Activated CD4-positive, alpha-beta T cell treated with anti-CD3 and anti-CD28 coated beads, Interleukin-2, amount 10 ng/mL, durations not matched to agents 24 days and 14 days (primary cell): ENCODE data around the gene SEPTIN8. TPM values are rescaled to one million over a fixed set of nuclear protein-coding genes. Genes with fewer than 3 reads are reported as not detected.
"Not testable (repeated sequence)": the region's sequence is repeated elsewhere in the genome, so short reads cannot be mapped to it uniquely, and the experiment has no call there.

ENCODE experiments used
- DNase-seq: peaks from one replicate; pipeline ENCODE4 v3.0.0; 2022
- H3K27ac Mint-ChIP-seq: one replicate; pipeline ENCODE4 v1.8.0; 2022; ENCODE audit warnings: mild to moderate bottlenecking, mixed read lengths
- H3K27me3 Mint-ChIP-seq: one replicate; pipeline ENCODE4 v1.8.0; 2022; ENCODE audit warnings: mixed read lengths
- H3K36me3 Mint-ChIP-seq: one replicate; pipeline ENCODE4 v1.8.0; 2022; ENCODE audit warnings: low read depth, mild to moderate bottlenecking, mixed read lengths
- H3K4me1 Mint-ChIP-seq: one replicate; pipeline ENCODE4 v1.8.0; 2021; ENCODE audit warnings: mixed read lengths
- H3K4me3 Mint-ChIP-seq: one replicate; pipeline ENCODE4 v1.8.0; 2022; ENCODE audit warnings: mild to moderate bottlenecking, moderate library complexity, mixed read lengths
- H3K9me3 Mint-ChIP-seq: one replicate; pipeline ENCODE4 v1.8.0; 2021; ENCODE audit warnings: mixed read lengths
- intact Hi-C: fragments of 100-400 bp; cut with micrococcal nuclease; formaldehyde crosslinking; loops from one replicate; pipeline ENCODE4 v1.15.1; 2023
- total RNA-seq: library from RNA; stranded (reverse); gene quantifications from 2 replicates; pipeline ENCODE4 v1.2.3, GENCODE V29; 2022

SEPTIN8 gene
- total RNA-seq, 1 donor from 2014 or later = 45.4 TPM

GRCh38 chr5:132804219-132804618 lies 27.2 kb upstream of the SEPTIN8 start:
- H3K4me1 Mint-ChIP-seq, H3K4me3 Mint-ChIP-seq, H3K9me3 Mint-ChIP-seq, H3K36me3 Mint-ChIP-seq, DNase-seq, H3K27ac Mint-ChIP-seq: not testable (repeated sequence)
- peaks cover 65% of the 10 kb centered on the region for H3K27me3 Mint-ChIP-seq
- intact Hi-C loops = loop anchor here (5.0 kb wide), 1 partner anchor 277 kb away; no protein-coding TSS in a partner anchor

GRCh38 chr5:132802685-132803066 lies 25.6 kb upstream of the SEPTIN8 start:
- not testable (repeated sequence) for H3K4me3 Mint-ChIP-seq, H3K27ac Mint-ChIP-seq, H3K4me1 Mint-ChIP-seq, H3K36me3 Mint-ChIP-seq, DNase-seq, H3K9me3 Mint-ChIP-seq
- intact Hi-C loops = loop anchor here (5.0 kb wide), 1 partner anchor 275 kb away; no protein-coding TSS in a partner anchor
- peaks cover 59% of the 10 kb centered on the region for H3K27me3 Mint-ChIP-seq

GRCh38 chr5:132802044-132802684 lies 25.1 kb upstream of the SEPTIN8 start:
- Mint-ChIP-seq H3K9me3 (peaks cover 7% of the 10 kb centered on the region), H3K36me3 (no peaks in the 10 kb centered on the region), H3K4me1 (peaks cover 3% of the 10 kb centered on the region), H3K27ac (no peak overlapping the region), H3K4me3 (no peak overlapping the region), H3K27me3 (peaks cover 60% of the 10 kb centered on the region)
- DNase-seq = no peak
- intact Hi-C loops = loop anchor here (5.0 kb wide), 1 partner anchor 275 kb away; no protein-coding TSS in a partner anchor

GRCh38 chr5:132800545-132800944 lies 23.5 kb upstream of the SEPTIN8 start:
- peaks cover 7% of the 10 kb centered on the region for H3K9me3 Mint-ChIP-seq
- DNase-seq = no peak
- peaks cover 61% of the 10 kb centered on the region for H3K27me3 Mint-ChIP-seq
- H3K36me3 Mint-ChIP-seq = no peaks in the 10 kb centered on the region
- H3K4me1 Mint-ChIP-seq = peaks cover 3% of the 10 kb centered on the region
- no peak overlapping the region for H3K27ac Mint-ChIP-seq
- intact Hi-C loops = loop anchor here (5.0 kb wide), 1 partner anchor 273 kb away; no protein-coding TSS in a partner anchor
- no peak overlapping the region for H3K4me3 Mint-ChIP-seq

GRCh38 chr5:132799392-132799791 lies 22.4 kb upstream of the SEPTIN8 start:
- H3K4me3 Mint-ChIP-seq = no peak overlapping the region
- H3K27me3 Mint-ChIP-seq = peaks cover 59% of the 10 kb centered on the region
- DNase-seq = no peak
- intact Hi-C loops = no loop called here
- H3K9me3 Mint-ChIP-seq = peaks cover 3% of the 10 kb centered on the region
- H3K36me3 Mint-ChIP-seq = no peaks in the 10 kb centered on the region
- H3K27ac Mint-ChIP-seq = no peak overlapping the region
- H3K4me1 Mint-ChIP-seq = peaks cover 3% of the 10 kb centered on the region

GRCh38 chr5:132797651-132798050 lies 20.6 kb upstream of the SEPTIN8 start:
- no peak overlapping the region for H3K27ac Mint-ChIP-seq
- peaks cover 49% of the 10 kb centered on the region for H3K27me3 Mint-ChIP-seq
- no peak for DNase-seq
- H3K9me3 Mint-ChIP-seq = no peaks in the 10 kb centered on the region
- no peak overlapping the region for H3K4me3 Mint-ChIP-seq
- intact Hi-C loops = no loop called here
- H3K36me3 Mint-ChIP-seq = no peaks in the 10 kb centered on the region
- H3K4me1 Mint-ChIP-seq = peaks cover 3% of the 10 kb centered on the region

GRCh38 chr5:132791026-132791425 lies 14.0 kb upstream of the SEPTIN8 start:
- Mint-ChIP-seq H3K4me1 (peaks cover 2% of the 10 kb centered on the region), H3K4me3 (no peak overlapping the region), H3K27ac (no peak overlapping the region), H3K9me3 (no peaks in the 10 kb centered on the region), H3K36me3 (no peaks in the 10 kb centered on the region), H3K27me3 (peaks cover 22% of the 10 kb centered on the region)
- DNase-seq = no peak
- intact Hi-C loops = no loop called here

- no peak for DNase-seq
- H3K36me3 Mint-ChIP-seq = no peaks in the 10 kb centered on the region
- intact Hi-C loops = no loop called here
- peaks cover 26% of the 10 kb centered on the region for H3K27me3 Mint-ChIP-seq
- H3K27ac Mint-ChIP-seq = no peak overlapping the region
- no peaks in the 10 kb centered on the region for H3K9me3 Mint-ChIP-seq
- H3K4me3 Mint-ChIP-seq = no peak overlapping the region
- peaks cover 3% of the 10 kb centered on the region for H3K4me1 Mint-ChIP-seq
These were observed 13.3 kb upstream of the SEPTIN8 start for GRCh38 chr5:132790201-132790865.

GRCh38 chr5:132788990-132789886 lies 12.2 kb upstream of the SEPTIN8 start:
- no peaks in the 10 kb centered on the region for H3K9me3 Mint-ChIP-seq
- DNase-seq = no peak
- H3K36me3 Mint-ChIP-seq = no peaks in the 10 kb centered on the region
- no peak overlapping the region for H3K27ac Mint-ChIP-seq
- peaks cover 23% of the 10 kb centered on the region for H3K27me3 Mint-ChIP-seq
- intact Hi-C loops = no loop called here
- no peak overlapping the region for H3K4me3 Mint-ChIP-seq
- peaks cover 3% of the 10 kb centered on the region for H3K4me1 Mint-ChIP-seq

GRCh38 chr5:132788508-132788907 lies 11.5 kb upstream of the SEPTIN8 start:
- H3K4me3 Mint-ChIP-seq = no peak overlapping the region
- no peak overlapping the region for H3K27ac Mint-ChIP-seq
- H3K27me3 Mint-ChIP-seq = peaks cover 20% of the 10 kb centered on the region
- no peaks in the 10 kb centered on the region for H3K36me3 Mint-ChIP-seq
- H3K9me3 Mint-ChIP-seq = no peaks in the 10 kb centered on the region
- DNase-seq = no peak
- H3K4me1 Mint-ChIP-seq = peaks cover 3% of the 10 kb centered on the region
- intact Hi-C loops = no loop called here

- no peak for DNase-seq
- Mint-ChIP-seq H3K27me3 (peaks cover 24% of the 10 kb centered on the region), H3K9me3 (no peaks in the 10 kb centered on the region), H3K27ac (no peak overlapping the region), H3K4me1 (peaks cover 7% of the 10 kb centered on the region), H3K4me3 (no peak overlapping the region), H3K36me3 (no peaks in the 10 kb centered on the region)
- intact Hi-C loops = no loop called here
These were observed 10.0 kb upstream of the SEPTIN8 start for GRCh38 chr5:132787076-132787475.

- Mint-ChIP-seq H3K27me3 (peaks cover 36% of the 10 kb centered on the region), H3K27ac (no peak overlapping the region), H3K9me3 (no peaks in the 10 kb centered on the region), H3K4me3 (no peak overlapping the region), H3K4me1 (peaks cover 15% of the 10 kb centered on the region), H3K36me3 (no peaks in the 10 kb centered on the region)
- DNase-seq = no peak
- intact Hi-C loops = no loop called here
These were observed 8.8 kb upstream of the SEPTIN8 start for GRCh38 chr5:132785864-132786263.

GRCh38 chr5:132785365-132785764 lies 8.3 kb upstream of the SEPTIN8 start:
- Mint-ChIP-seq H3K27me3 (peaks cover 40% of the 10 kb centered on the region), H3K27ac (no peak overlapping the region), H3K4me3 (no peak overlapping the region), H3K4me1 (peaks cover 16% of the 10 kb centered on the region), H3K9me3 (no peaks in the 10 kb centered on the region), H3K36me3 (no peaks in the 10 kb centered on the region)
- intact Hi-C loops = no loop called here
- no peak for DNase-seq

GRCh38 chr5:132782101-132782500 lies 5.1 kb upstream of the SEPTIN8 start:
- Mint-ChIP-seq H3K27me3 (peaks cover 55% of the 10 kb centered on the region), H3K4me1 (peaks cover 34% of the 10 kb centered on the region), H3K27ac (no peak overlapping the region), H3K9me3 (no peaks in the 10 kb centered on the region), H3K4me3 (no peak overlapping the region), H3K36me3 (peaks cover 1% of the 10 kb centered on the region)
- intact Hi-C loops = no loop called here
- DNase-seq = no peak
